GM13976 (cell line): ENCODE measurements around the gene VPS11.

Source experiments
- DNase-seq: peaks from one replicate; pipeline ENCODE4 v3.0.0; 2012; ENCODE audit warnings: low spot score
- in situ Hi-C: fragments of 300-500 bp; cut with MboI; formaldehyde crosslinking; loops from one replicate; pipeline ENCODE4 v1.12.0; 2022; ENCODE audit warnings: low sequenced_read_pairs, mixed read lengths, inconsistent platforms; ENCODE audit not compliant: unreplicated experiment
- TF ChIP-seq, protein P1 (sequence below): IDR thresholded peaks from 2 replicates; pipeline ENCODE4 v1.5.1; 2012; ENCODE audit warnings: borderline replicate concordance, mild to moderate bottlenecking; ENCODE audit not compliant: insufficient read depth; ENCODE audit errors: extremely low read depth, missing control alignments, control extremely low read depth

VPS11 gene

DNA sequence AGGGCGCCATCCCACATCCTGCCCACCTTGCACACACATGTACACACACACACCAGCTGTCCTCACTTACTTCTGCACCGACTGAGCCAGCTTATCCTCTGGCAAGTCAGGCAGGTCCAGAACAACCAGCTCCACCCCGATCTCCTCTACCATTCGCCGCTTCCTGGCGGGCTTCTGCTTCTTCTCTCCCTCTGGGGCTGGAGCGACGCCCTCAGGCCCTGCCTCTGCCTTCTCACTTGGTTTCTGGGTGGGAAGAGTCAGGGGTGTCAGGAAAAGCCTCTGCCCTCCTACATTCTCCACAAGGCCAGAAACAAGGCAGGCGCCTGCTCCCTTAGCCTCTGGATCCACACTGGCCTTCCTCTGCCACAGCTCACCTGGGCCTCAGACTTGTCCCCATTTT lies 19.0 kb upstream of the VPS11 start:
- no peak for DNase-seq
- TF ChIP-seq, protein P1, sequence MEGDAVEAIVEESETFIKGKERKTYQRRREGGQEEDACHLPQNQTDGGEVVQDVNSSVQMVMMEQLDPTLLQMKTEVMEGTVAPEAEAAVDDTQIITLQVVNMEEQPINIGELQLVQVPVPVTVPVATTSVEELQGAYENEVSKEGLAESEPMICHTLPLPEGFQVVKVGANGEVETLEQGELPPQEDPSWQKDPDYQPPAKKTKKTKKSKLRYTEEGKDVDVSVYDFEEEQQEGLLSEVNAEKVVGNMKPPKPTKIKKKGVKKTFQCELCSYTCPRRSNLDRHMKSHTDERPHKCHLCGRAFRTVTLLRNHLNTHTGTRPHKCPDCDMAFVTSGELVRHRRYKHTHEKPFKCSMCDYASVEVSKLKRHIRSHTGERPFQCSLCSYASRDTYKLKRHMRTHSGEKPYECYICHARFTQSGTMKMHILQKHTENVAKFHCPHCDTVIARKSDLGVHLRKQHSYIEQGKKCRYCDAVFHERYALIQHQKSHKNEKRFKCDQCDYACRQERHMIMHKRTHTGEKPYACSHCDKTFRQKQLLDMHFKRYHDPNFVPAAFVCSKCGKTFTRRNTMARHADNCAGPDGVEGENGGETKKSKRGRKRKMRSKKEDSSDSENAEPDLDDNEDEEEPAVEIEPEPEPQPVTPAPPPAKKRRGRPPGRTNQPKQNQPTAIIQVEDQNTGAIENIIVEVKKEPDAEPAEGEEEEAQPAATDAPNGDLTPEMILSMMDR, result no peak
- in situ Hi-C loops, result no loop called here

DNA sequence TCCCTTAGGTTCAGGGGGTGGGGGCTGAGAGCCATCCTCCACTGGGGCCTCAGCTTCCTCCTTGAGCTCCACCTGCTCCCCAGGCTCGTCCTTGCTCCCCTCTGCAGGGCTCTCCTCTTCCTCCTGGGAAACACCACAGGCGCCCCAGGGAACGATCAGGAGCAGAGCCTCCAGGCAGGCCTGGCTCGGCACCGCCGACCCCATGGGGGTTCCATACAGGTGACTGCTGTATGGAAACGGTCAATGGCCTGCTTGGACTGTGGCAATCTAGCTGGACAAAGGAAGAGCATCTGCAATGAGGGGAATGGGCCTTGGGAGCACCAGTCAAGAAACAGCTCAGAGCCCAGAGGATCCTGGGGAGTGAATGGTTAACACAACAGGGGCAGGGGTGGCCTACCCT lies 18.5 kb upstream of the VPS11 start:
- no peak for DNase-seq
- in situ Hi-C loops, result no loop called here
- TF ChIP-seq, protein P1, result no peak

DNA sequence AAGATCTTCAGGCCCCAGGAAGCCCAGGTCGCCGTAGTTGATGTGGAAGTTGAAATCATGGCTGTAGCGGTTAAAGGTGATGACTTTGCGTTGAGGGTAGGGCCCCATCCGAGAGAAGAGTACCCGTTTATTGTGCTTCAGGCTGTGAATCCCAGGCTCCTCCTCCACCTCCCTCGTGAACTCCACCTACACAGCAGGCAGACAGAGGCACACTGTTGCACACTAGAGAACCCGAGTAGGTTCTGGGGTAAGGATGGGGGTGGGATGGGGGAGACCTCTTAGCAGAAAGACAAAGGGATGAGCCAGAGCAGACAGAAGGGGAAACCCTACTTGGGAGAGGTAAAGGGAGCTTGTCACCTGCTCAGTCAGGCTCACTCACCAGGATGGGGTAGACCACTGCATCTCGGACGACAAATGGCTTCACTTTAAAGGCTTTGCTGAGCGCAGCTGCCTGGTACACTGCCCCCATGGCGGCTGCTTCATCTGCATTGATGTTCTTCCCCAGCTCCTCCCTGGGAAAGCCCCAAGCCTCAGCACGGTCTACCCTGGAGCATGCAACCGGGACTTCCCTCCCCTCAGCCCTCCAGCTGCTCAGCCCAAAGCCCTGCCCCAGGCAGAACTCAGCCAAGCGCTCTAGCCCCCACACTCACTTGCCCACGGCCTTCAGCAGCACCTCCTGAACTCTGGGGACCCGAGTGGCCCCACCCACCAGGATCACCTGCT lies 16.0 kb upstream of the VPS11 start:
- in situ Hi-C loops, result no loop called here
- DNase-seq, result peak; percentile 84
- TF ChIP-seq, protein P1, result no peak

DNA sequence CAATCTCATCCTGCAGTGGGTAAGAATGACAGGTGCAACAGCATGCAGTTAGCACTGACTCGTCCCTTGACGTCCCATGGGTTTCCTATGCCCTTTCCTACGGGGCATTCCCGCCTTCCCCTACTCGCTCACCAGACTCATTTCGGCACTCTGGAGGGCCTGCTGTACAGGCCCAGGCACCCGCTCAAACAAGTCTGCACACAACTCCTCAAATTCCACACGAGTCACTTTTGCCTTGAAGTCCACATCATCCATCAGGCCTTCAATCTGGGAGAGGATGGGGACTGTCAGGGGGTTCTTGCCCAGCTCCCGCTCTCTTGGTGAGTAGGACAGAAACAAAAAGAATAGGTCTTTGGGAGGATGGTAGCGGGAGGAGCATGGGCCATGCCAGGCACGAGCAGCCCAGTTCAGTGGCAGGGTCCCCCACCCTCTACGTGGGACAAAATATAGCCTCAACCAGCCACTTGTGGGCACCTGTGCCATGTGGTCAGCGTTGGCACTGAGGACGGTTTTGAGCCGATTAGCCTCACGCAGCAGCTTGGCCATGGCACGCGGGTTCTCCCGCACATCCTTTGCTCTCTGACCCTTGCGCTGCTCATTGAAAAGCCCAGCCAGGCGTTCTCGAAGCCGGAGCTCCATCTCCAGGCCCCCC lies 15.3 kb upstream of the VPS11 start:
- in situ Hi-C loops, result no loop called here
- no peak for DNase-seq
- TF ChIP-seq, protein P1, result no peak

DNA sequence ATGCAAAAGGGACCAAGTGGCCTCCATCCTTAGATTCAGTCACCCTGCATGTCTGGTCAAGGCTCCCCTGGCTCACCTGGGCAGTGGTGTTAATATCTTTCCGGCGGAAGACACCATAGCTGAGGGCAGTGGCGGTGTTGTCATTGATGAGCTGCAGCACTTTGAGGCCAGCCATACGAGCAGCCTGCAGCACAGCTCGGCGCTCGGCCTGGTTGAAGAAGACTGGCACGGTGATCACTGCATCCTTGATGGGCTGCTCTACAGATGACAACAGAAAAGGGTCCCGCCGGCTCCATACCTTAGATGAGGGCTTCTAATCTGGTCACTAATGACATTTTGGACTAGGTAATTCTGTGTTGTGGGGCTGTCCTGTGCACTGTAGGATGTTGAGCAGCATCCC lies 13.2 kb upstream of the VPS11 start:
- DNase-seq, result no peak
- TF ChIP-seq, protein P1, result no peak
- in situ Hi-C loops, result no loop called here

DNA sequence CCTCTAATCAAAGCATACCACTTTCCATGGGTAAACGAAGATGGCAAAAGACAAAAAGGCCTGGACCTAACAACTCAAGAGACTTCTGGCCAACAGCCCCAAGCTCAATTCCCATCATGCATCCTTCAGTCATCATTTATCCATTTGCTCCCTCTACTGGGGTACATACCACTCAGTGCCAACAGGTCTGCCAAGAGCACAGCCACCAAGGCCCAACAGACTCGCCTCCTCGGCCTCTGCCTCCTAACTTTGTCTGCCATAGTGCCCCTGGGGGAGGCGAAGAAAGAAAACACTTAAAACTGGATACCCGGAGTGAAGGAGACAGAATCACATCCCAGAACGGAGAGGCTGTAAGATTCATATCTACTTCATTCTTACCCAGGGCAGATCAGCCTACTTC lies 11.7 kb upstream of the VPS11 start:
- TF ChIP-seq, protein P1, result no peak
- no peak for DNase-seq
- in situ Hi-C loops, result no loop called here

DNA sequence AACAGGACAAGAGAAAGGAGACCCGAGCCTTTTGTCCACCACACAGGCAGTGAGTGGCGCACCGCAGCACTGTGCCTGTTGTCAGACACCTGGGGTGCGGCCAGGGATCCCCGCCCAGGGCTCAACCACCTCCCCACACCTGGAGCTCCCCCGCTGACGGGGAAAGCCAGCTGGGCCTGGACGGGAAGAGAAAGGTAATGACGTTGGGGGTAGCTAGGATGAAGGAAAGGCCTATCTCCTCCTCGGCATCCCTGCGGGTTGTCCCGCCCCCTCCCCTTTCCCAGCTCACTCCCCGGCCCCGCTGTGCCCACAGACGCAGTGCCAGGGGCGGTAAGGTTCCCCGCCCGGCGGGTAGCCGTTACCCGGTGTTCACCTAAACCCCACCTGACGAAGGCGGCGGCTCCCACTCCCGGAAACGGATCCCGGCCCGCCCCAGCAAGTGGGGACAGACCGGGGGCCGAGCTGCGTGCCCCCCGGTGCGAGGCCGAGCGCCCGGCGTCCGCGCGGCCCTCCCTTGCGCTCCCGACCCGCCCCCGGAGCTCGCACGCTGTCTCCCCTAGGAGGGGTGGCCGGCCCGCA lies 11.1 kb upstream of the VPS11 start:
- TF ChIP-seq, protein P1, result no peak
- peak; percentile 59 for DNase-seq
- in situ Hi-C loops, result no loop called here
